Common myeloid progenitor, CD34-positive (primary cell): ENCODE results near the gene SMG5.
A peak's percentile ranks its signal among the peaks of the same experiment; 100 is the strongest.

Source experiments
- CTCF ChIA-PET: fragments of 350-600 bp; sonication (Branson Sonifier 250); formaldehyde crosslinking; loops from one replicate; lab custom pipeline; 2021; ENCODE audit warnings: antibody characterized with exemption; lab: Charles Lee
- POLR2A ChIA-PET: fragments of 350-600 bp; sonication (Branson Sonifier 250); formaldehyde crosslinking; loops from one replicate; lab custom pipeline; 2021; ENCODE audit warnings: antibody characterized with exemption; lab: Charles Lee
- DNase-seq, 3 donors: peaks; one replicate each; pipeline versions ENCODE4 v3.0.0 to v3.0.0-alpha.2; 2013
- H3K27ac ChIP-seq, 2 experiments: 1 replicate in 1 of 2; 2 replicates in 1 of 2; pipeline ENCODE4 v1.7.0; 2013; ENCODE audit warnings: inconsistent platforms in 2 of 2, low read length in 2 of 2, mild to moderate bottlenecking in 2 of 2, low read depth in 1 of 2, moderate library complexity in 1 of 2; ENCODE audit not compliant: severe bottlenecking in 2 of 2, insufficient read depth in 1 of 2, poor library complexity in 1 of 2
- H3K27me3 ChIP-seq, 5 experiments: replicated peaks in 2 of 5; 1 replicate in 3 of 5; 2 replicates in 2 of 5; pipeline versions ENCODE4 v1.6.1 to v1.7.0; 2013; ENCODE audit warnings: low read length in 4 of 5, mild to moderate bottlenecking in 2 of 5, moderate library complexity in 2 of 5, inconsistent platforms in 1 of 5; ENCODE audit not compliant: insufficient read depth in 5 of 5, control insufficient read depth in 4 of 5
- H3K36me3 ChIP-seq, 4 experiments: 1 replicate in 2 of 4; 2 replicates in 2 of 4; pipeline versions ENCODE4 v1.6.1 to v1.7.0; 2013; ENCODE audit warnings: low read length in 3 of 4, control low read depth in 1 of 4, mild to moderate bottlenecking in 1 of 4; ENCODE audit not compliant: control insufficient read depth in 4 of 4, insufficient read depth in 4 of 4
- H3K4me1 ChIP-seq, 4 experiments: 1 replicate in 3 of 4; 2 replicates in 1 of 4; pipeline versions ENCODE4 v1.6.1 to v1.7.1; 2013; ENCODE audit warnings: low read length in 3 of 4, mild to moderate bottlenecking in 3 of 4, control low read depth in 1 of 4, inconsistent platforms in 1 of 4, moderate library complexity in 1 of 4; ENCODE audit not compliant: control insufficient read depth in 4 of 4, insufficient read depth in 4 of 4; ENCODE audit errors: control extremely low read depth in 1 of 4
- H3K4me3 ChIP-seq, 7 experiments: 1 replicate in 4 of 7; 2 replicates in 3 of 7; pipeline versions ENCODE4 v1.5.1 to v1.7.0; 2013; ENCODE audit warnings: mild to moderate bottlenecking in 7 of 7, low read length in 6 of 7, moderate library complexity in 6 of 7, inconsistent platforms in 2 of 7, low read depth in 2 of 7, control low read depth in 1 of 7; ENCODE audit not compliant: insufficient read depth in 4 of 7, control insufficient read depth in 1 of 7; ENCODE audit errors: extremely low read depth in 1 of 7
- H3K9me3 ChIP-seq, 5 experiments: 1 replicate in 4 of 5; 2 replicates in 1 of 5; pipeline versions ENCODE4 v1.6.1 to v1.7.1; 2013; ENCODE audit warnings: low read length in 4 of 5, mild to moderate bottlenecking in 2 of 5, inconsistent platforms in 1 of 5, low read depth in 1 of 5, moderate library complexity in 1 of 5; ENCODE audit not compliant: control insufficient read depth in 4 of 5, insufficient read depth in 2 of 5; ENCODE audit errors: control extremely low read depth in 1 of 5
- WGBS: methylation state at CpG from one replicate; pipeline ENCODE4 v1.1.5; 2013; ENCODE audit not compliant: insufficient coverage; 5-methylcytosine and 5-hydroxymethylcytosine counted together

The SMG5 gene

DNA sequence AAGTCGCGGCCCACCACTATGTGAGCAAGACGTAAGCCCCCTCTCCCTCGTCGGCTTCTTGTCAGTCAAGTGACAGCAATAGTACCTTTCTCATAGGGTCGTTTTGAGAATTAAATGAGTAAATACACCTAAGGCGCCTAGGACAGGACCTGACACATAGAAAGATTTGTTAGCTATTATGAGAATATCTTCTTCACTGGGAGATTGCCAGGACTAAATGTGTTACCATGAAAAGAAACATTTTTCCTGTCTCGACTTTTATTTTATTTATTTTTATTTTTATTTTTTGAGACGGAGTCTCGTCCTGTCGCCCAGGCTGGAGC, 69.0 kb downstream of the SMG5 start:
- Histone ChIP-seq H3K4me1 (peaks cover 13 to 43% (median 32%) of the 10 kb centered on the region in 4 experiments), H3K9me3 (no peaks in the 10 kb centered on the region), H3K27ac (peak overlapping the region; percentile 98), H3K36me3 (peaks cover 6 to 43% (median 17%) of the 10 kb centered on the region in 4 experiments), H3K4me3 (peak overlapping the region; percentile 64 to 98 (median 92)), H3K27me3 (no peaks in the 10 kb centered on the region)
- no peak for DNase-seq
- WGBS: 31% methylated on average over 7 of the region's 11 CpGs
- ChIA-PET CTCF (interaction anchor here (0.6 to 2.9 kb wide), 8 partner anchors 10 to 318 kb away, joined by 3 to 13 read pairs (median 4); no protein-coding TSS in a partner anchor), POLR2A (interaction anchor here (1.0 to 1.3 kb wide), 2 partner anchors 11 to 20 kb away, joined by 3 to 4 read pairs; partner anchors contain the start of gene SLC25A44)

DNA sequence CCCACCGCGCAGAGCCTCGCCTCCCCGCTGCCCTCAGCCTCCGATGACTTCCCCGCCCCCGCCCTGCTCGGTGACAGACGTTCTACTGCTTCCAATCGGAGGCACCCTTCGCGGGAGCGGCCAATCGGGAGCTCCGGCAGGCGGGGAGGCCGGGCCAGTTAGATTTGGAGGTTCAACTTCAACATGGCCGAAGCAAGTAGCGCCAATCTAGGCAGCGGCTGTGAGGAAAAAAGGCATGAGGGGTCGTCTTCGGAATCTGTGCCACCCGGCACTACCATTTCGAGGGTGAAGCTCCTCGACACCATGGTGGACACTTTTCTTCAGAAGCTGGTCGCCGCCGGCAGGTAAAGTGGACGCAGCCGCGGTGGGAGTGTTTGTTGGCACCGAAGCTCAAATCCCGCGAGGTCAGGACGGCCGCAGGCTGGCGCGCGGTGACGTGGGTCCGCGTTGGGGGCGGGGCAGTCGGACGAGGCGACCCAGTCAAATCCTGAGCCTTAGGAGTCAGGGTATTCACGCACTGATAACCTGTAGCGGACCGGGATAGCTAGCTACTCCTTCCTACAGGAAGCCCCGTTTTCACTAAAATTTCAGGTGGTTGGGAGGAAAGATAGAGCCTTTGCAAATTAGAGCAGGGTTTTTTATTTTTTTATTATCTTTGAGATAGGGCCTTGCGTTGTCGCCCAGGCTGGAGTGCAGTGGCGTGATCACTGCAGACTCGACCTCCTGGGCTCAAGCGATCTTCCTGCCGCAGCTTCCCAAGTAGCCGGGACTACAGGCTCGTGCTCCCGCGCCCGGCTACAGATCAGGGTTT, 69.6 kb downstream of the SMG5 start, which contains the start of gene PMF1:
Gene PMF1 (plus strand): TSS at position 175 of the 811 bp plus-strand sequence. CDS start 9 bp downstream, at position 184.
- no peaks in the 10 kb centered on the region for H3K27me3 ChIP-seq
- H3K9me3 ChIP-seq: no peaks in the 10 kb centered on the region
- peak; percentile 95 to 97 (median 96) for DNase-seq
- CTCF ChIA-PET: interaction anchor here (0.6 to 2.9 kb wide), 10 partner anchors 10 to 116 kb away, joined by 3 to 13 read pairs (median 4); no protein-coding TSS in a partner anchor
- peaks cover 8 to 39% (median 28%) of the 10 kb centered on the region in 4 experiments for H3K4me1 ChIP-seq
- H3K27ac ChIP-seq: peak within 1 kb of the TSS; percentile 98
- WGBS: 0% methylated on average over 60 of the region's 61 CpGs
- H3K36me3 ChIP-seq: peaks cover 7 to 47% (median 20%) of the 10 kb centered on the region in 4 experiments
- POLR2A ChIA-PET: interaction anchor here (0.6 to 1.3 kb wide), 10 partner anchors 10 to 130 kb away, joined by 3 to 9 read pairs (median 4); partner anchors contain the start of gene SLC25A44
- H3K4me3 ChIP-seq: peak within 1 kb of the TSS; percentile 64 to 98 (median 92)

DNA sequence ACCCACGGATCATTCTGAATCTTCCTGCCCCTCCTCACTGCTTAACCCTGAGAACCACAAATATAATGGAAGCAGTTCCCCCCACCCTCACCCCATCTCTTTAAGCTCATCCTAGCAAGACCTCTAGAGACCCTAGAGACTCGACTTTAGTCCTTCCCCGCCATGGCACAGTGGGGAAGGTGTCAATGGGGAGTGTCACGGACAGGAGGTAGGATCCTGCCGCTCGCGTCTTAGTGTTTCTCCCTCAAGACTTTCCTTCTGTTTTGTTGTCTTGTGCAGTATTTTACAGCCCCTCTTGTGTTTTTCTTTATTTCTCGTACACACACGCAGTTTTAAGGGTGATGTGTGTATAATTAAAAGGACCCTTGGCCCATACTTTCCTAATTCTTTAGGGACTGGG, 70.5 kb downstream of the SMG5 start:
- 97% methylated on average over 7 of the region's 9 CpGs for WGBS
- Histone ChIP-seq H3K27ac (peak overlapping the region; percentile 98), H3K4me3 (peak overlapping the region in 6 of 7 experiments; percentile 89 to 98 (median 93)), H3K36me3 (peaks cover 11 to 54% (median 28%) of the 10 kb centered on the region in 4 experiments), H3K27me3 (no peaks in the 10 kb centered on the region), H3K4me1 (peaks cover 4 to 30% (median 19%) of the 10 kb centered on the region in 4 experiments), H3K9me3 (no peaks in the 10 kb centered on the region)
- DNase-seq: no peak
- POLR2A ChIA-PET: interaction anchor here (0.6 to 1.3 kb wide), 8 partner anchors 9 to 85 kb away, joined by 3 to 9 read pairs (median 4); no protein-coding TSS in a partner anchor
- CTCF ChIA-PET: interaction anchor here (0.7 to 2.9 kb wide), 6 partner anchors 13 to 115 kb away, joined by 3 to 11 read pairs (median 6); partner anchors contain the start of gene SLC25A44

DNA sequence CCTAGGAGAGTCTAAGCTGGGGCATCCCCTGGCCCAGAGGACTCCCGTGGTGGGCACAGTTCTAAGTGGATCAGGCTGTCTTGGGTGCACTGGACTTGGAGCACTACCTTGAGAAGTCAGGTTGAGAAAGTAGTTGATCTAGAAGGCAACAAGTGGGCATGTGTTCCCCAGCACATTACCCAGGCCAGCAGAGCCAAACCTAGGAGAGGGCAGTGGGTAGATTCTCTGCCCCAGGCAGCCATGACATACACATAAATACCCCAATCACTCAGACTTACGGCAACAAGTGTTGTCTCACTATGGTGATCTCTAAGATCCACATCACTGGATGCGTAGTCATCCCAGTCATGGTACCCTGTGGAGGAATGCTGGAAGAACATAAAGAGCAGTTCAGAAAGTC, 71.4 kb downstream of the SMG5 start:
- H3K36me3 ChIP-seq: peaks cover 14 to 58% (median 30%) of the 10 kb centered on the region in 4 experiments
- ChIA-PET CTCF (interaction anchor here (1.3 to 1.6 kb wide), 3 partner anchors 13 to 63 kb away, joined by 3 to 6 read pairs (median 5); no protein-coding TSS in a partner anchor), POLR2A (interaction anchor here (2.2 kb wide), 1 partner anchor 14 kb away, joined by 6 read pairs; no protein-coding TSS in a partner anchor)
- WGBS: 100% methylated on average over 2 of the region's 3 CpGs
- H3K4me3 ChIP-seq: no peak overlapping the region
- H3K27ac ChIP-seq: no peak overlapping the region
- H3K4me1 ChIP-seq: peaks cover 4 to 29% (median 18%) of the 10 kb centered on the region in 4 experiments
- H3K27me3 ChIP-seq: no peaks in the 10 kb centered on the region
- H3K9me3 ChIP-seq: no peaks in the 10 kb centered on the region
- DNase-seq: no peak

DNA sequence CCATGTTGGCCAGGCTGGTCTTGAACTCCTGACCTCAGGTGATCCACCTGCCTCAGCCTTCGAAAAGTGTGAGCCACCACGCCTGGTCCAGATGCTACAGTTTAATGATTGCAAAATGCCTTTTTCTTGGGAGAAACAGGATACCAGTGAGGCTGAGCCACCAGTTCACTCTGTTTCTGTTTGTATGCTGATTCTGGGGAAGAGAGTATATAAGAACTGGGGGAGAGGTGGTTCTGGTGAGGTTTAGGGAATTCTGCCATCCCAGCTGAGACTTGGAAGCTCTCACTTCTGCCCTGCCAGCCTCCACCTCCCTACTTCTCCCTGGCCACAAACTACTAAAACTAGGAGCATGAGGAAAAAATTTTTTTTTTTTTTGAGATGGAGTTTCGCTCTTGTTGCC, 77.9 kb downstream of the SMG5 start:
- Histone ChIP-seq H3K4me3 (no peak overlapping the region), H3K27ac (no peak overlapping the region), H3K9me3 (no peaks in the 10 kb centered on the region), H3K4me1 (peaks cover 0 to 3% (median 0%) of the 10 kb centered on the region in 4 experiments), H3K36me3 (peaks cover 19 to 58% (median 40%) of the 10 kb centered on the region in 4 experiments), H3K27me3 (no peaks in the 10 kb centered on the region)
- ChIA-PET CTCF (interaction anchor here (0.8 kb wide), 1 partner anchor 10 kb away, joined by 3 read pairs; the partner anchor contains the start of gene SLC25A44), POLR2A (no interaction called here)
- WGBS: 100% methylated on average over 2 of the region's 3 CpGs
- DNase-seq: no peak

DNA sequence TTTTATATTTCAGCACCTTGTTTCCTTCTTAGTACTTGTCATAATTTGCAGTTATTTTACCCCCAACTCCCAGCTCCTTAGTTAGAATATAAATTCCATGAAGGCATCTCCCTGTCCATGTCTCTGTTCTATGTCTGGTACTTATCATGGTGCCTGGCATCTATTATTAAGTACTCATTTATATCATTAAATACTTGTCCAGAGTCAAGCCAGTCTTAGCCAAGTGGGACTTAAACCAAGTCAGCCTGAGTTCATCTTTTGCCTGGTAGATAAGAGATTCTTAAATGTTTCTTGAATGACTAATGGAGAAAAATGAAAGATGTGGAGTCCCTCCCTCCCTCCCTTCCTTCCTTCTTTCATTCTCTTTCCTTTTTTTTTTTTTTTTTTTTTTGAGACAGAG, 79.3 kb downstream of the SMG5 start:
- CTCF ChIA-PET: interaction anchor here (1.1 kb wide), 1 partner anchor 10 kb away, joined by 3 read pairs; the partner anchor contains the start of gene PMF1
- H3K4me1 ChIP-seq: peaks cover 0 to 3% (median 0%) of the 10 kb centered on the region in 4 experiments

More for the DNA sequence above, 79.3 kb downstream of the SMG5 start:
- Histone ChIP-seq H3K36me3 (peaks cover 19 to 58% (median 41%) of the 10 kb centered on the region in 4 experiments), H3K27ac (no peak overlapping the region), H3K27me3 (no peaks in the 10 kb centered on the region), H3K9me3 (no peaks in the 10 kb centered on the region), H3K4me3 (no peak overlapping the region)
- DNase-seq: no peak
- POLR2A ChIA-PET: no interaction called here
